ENCODE measurements around the gene CFAP126. TPM values are rescaled to one million over a fixed set of nuclear protein-coding genes. Genes with fewer than 3 reads are reported as not detected.
A peak's percentile ranks its signal among the peaks of the same experiment; 100 is the strongest.
"Not testable (repeated sequence)": the region's sequence is repeated elsewhere in the genome, so short reads cannot be mapped to it uniquely, and the experiment has no call there.

Gene CFAP126
- polyA plus RNA-seq, 3 donors: 12.7 to 18.8 (median 13.2) TPM

DNA sequence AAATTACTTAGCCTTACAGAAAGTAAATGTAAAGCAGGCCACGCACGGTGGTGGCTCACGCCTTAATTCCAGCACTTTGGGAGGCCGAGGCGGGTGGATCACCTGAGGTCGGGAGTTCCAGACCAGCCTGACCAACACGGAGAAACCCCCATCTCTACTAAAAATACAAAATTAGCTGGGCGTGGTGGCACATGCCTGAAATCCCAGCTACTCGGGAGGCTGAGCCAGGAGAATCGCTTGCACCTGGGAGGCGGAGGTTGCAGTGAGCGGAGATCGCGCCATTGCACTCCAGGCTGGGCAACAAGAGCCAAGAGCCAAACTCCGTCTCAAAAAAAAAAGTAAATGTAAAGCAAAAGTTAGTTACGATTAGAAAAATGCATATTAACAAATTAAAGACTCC, 21.5 kb upstream of the CFAP126 start:
- DNase-seq: not testable (repeated sequence)

DNA sequence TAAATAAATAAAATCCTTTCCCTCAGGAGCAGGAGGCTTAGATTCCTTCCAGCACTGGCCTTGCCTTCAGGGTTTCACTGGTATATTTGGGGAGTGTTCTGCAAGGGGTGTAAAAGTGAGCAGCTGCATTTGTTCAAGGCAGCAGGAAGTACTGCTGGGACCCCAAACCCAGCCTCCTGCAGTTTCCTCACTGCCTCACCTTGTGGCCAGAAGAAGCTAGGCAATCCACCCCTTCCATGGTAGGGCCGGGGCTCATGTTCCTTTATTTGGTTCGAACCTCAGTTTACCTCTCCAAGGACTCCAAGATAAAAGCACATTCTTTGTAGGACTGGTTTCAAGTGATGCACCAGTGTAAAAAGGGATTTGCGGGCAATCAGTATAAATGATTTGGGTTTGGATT, 21.0 kb upstream of the CFAP126 start:
- DNase-seq: no peak

DNA sequence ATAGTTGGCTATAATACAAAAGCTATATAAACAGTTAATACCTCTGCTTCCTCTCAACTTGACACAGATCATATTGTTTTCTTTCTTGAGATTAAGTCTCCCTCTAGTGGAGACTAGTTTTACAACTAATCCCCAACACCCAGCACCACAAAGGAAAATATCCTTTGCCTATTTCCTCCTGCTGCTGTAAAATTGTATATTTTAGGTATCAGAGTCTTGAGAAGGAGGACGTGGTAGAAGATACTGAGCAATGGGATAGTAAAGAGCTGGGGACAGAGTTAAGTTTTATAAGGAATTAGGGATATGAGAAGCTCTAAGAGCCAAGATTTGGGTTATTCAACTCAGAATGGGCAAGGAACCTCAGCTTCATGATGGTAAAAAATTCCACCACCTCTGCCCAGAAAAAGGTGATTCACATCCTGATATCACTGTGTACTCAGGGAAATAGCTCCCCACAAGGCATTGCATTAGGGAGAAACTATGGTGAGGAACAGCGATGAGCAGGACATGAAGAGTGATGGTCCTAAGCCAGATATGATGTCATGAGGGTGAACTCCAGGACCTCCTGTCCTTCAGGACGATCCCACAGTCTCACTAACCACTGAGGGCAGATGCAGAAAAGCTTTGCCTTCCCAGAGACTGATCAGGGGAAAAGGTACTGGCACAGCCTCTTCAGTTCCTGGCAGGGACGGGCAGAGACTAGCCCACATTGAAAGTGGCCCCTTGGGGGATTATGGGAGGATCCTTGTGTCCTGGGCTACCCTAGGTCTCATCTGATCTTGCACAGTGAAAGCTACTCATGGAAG, 14.7 kb upstream of the CFAP126 start:
- peak; percentile 63 for DNase-seq

DNA sequence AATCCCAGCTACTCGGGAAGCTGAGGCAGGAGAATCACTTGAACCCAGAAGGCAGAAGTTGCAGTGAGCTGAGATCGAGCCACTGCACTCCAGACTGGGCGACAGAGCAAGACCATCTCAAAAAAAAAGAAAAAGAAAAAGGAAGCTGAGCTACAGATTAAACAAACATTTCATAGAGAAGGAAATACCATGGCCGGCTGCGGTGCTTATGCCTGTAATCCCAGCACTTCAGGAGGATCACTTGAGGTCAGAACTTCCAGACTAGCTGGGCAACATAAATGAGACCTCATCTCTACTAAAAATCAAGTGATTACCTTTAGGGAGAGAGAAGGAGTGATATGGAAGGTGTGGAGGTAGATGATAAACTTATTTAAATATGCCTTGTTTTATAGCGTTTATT, 14.0 kb upstream of the CFAP126 start:
- DNase-seq: no peak

DNA sequence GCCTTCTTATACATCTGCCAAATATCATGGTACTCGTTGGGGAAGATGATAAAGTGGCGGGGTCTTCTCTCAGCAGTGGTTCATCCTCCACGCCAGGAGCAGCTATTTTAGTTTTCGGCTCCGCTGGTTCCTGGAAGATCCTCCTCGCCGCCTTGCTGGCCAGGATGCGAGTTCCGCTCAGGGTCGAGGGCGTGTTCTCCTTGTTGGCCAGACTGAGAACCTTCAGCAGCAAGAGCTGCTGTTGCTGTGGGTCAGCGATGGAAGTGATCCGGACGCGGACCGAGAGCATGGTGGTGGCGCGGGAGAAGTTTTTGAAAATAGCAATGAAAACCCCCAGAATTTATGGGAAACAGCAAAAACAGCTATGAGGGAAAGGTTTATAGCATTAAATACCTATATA, 11.4 kb upstream of the CFAP126 start:
- DNase-seq: no peak

DNA sequence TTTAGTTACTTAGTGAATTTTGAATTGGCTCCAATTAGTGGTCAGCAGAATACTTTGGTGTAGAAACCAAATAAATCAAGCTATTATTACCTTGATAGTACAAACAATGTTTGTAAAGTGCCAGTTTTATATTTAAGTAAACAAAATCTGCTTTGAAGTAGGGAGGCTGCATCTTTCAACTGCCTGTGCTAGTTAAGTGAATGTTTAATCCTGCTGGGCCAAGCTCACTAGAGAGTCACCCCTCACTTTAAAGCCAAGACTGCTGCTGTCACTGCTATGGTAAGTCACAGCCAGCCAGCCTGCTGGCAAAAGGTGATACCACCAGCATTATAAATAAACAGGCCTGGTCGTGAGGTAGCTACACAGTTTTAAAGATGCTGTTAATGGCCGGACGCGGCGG, 10.3 kb upstream of the CFAP126 start:
- no peak for DNase-seq

DNA sequence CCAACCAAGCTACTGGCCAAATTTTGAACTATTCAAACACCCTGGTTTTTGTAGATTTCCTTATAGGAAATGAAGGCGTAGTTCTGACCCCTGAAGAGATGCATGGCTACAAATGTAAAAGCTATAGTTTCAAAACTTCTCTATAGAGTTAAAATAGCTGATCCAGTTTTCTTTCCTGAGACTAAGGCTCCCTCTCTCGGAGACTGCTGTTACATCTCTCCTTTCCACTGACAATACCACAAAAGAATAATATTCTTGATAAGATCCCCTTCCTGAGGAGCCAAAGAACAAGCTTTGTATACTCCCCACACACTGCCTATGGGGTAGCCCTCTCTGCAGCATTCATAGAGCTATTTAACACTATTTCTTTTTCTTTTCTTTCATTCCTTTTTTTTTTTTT, 6.7 kb upstream of the CFAP126 start:
- DNase-seq: no peak

DNA sequence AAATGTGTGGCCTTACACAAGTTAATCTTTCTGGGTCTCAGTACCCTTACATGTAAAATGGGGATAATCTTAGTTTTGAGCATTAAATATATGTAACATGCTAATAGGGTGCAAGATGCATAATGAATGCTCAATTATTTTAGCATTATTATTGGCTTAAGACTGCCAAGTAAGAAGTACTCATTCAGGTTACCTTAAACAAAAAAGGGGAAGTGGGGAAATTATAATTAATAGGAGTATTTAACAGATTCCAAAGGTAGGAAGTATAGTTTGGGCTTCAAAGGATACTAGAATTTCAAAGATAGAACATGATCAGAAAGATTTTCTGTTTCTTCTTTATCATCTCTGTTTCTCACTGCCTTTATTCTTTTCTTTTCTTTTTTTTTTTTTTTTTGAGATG, 5.8 kb upstream of the CFAP126 start:
- no peak for DNase-seq

DNA sequence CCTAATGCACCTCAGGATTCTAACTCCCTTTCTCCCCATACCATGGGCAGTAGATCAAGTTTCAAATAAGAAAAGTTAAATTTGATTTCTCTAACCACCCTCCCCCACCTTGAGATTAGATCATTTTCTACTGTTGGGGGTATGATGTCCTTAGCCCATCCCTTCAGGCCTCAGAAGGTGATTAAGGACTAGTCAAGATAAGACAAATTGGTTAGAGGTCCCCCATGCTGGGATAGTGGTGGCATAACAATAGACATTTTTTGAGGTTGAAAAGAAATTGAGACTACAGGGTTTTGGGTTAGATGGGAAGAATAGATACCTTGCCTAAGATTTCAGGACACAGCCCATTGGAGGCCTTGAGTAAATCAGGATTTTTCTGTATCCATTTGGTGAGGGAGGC, 2.5 kb downstream of the CFAP126 start:
- no peak for DNase-seq

DNA sequence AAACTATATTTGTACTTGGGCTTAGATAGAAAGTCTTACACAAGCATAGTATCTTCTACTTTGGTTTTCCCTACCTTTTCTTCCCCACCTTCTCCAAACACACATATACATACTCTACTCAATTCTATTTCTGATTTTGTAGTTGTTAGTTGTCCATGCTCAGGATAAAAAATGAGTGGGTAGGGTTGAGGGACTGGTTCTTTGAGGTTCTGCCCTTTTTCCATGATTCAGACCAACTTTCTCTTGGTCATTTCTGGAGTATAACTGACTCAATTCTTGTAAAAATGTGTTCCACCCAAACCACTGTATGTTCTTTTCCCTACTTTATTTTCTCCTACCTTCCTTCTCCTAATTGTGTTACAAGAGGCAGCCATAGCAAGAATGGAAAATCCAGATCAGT, 3.3 kb downstream of the CFAP126 start:
- no peak for DNase-seq

DNA sequence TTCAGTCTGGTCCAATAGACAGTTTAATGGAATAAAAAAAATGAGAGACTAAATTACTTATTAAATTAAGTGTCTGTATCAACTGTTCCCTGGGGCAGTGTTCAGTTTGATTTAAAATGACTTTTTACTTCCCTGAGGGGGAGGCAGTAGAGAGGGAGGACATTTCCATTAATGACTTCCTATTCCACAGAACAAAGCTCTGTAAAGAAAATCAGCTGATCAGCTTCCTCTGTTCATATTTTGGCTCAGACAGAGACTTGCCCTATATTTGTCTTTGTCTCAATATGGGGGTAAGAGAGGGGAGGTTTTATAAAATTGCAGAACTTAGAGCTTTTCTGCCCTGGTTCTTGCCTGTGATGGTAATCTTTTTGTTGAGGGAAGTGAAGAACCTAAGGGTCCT, 8.4 kb downstream of the CFAP126 start:
- DNase-seq: no peak

DNA sequence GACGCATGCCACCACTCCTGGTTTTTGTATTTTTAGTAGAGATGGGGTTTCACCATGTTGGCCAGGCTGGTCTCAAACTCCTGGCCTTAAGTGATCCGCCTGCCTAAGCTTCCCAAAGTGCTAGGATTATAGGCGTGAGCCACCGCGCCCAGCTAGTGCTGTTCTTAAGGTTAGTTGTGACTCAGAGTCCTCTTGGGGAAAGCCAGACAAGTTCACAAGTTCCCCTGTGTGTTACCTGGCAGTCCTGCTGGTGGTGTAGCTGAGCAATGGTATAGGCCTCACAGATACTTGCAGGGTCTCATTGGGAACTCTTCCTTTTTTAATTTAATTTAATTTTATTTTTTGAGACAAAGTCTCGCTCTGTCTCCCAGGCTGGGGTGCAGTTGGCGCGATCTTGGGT, 10.6 kb downstream of the CFAP126 start:
- DNase-seq: no peak

DNA sequence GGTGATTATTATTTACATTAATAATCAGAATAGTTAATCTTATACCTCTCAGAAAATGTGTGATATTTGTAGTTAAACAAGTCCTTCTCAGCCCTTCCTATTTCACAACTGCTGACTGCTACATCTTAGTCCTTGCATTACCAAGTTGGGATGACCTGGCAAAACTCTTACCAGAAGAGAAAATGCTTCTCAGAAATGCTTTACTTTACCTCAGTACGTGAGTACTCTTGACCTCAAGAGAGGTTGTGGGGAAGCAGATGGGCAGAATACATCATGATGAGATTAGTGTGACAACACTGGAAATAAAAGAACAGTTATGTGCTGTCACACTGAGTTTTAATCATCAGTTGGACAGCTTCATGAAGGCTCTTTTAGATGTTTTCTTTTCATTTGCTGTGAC, 16.2 kb downstream of the CFAP126 start:
- no peak for DNase-seq

DNA sequence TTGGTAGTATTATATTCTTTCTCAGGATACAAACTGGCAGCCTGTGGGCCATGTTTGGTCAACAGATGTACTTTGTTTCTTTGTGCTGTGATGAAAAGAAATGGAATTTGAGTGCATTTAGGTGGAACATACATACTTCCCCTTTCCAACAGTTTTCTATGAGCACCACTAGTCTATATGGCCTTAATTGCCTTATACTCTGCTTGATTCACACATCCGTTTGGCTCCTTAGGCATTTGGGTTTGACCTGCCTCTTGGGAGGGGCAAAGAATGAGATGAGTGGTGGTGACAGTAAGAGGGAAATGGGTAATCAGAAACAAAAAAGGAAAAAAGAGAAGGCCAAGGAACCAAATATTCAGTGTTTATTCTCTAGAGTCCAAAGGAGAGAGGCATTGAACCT, 17.0 kb downstream of the CFAP126 start:
- DNase-seq: no peak

DNA sequence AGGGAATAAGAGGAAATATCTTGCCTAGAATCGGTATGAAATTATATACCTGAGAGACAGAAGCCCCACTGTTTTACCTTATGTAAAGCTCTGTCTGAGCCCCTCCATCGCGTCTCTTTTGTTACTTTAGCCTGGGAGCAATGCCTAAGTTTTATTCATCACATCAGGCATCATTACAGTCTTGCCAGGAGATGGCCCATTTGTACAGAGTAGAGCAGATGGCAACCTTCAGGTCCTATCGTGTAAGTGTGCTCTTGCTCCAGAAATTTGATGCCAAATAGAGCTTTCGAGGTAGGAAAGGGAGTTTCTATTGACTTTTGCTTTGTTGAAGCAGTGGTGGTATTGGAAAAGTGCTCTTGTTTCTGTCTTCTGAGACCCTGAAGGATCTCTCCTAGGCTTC, 24.9 kb downstream of the CFAP126 start:
- no peak for DNase-seq

DNA sequence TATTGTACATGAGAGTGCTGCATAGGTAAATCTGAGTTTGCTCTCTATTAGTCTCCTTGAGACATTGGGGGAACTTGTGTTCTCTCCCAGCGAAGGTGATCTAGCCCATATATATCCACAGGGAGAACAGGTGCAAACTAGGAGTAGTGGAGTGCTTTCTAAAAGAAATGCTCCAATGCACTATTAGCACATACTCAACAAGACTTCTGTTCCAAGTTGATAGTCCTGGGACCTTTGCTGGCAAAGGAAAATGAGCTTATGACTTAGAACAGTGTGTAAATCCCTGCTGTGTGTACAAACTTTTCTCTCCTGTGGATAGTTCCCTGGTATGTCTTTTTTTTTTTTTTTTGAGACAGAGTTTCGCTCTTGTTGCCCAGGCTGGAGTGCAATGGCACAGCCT, 25.5 kb downstream of the CFAP126 start:
- no peak for DNase-seq

DNA sequence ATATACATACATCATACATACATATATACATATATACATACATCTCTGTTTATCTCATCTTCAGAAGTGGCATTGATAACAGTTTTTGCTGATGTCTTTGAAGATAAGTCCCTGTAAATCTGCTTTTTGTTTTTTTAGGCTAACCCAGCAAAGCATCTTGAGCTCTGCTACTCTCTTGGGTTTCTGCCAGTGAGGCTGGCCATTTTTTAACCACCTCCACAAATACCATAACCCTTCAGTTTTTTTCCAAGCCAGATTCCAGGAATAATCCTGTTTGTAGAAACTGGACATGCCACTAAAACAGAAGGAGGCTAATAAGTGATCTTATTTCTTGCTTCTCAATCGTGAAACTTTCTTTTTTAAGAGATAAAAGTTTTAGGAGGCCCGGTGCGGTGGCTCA, 31.9 kb downstream of the CFAP126 start:
- no peak for DNase-seq

DNA sequence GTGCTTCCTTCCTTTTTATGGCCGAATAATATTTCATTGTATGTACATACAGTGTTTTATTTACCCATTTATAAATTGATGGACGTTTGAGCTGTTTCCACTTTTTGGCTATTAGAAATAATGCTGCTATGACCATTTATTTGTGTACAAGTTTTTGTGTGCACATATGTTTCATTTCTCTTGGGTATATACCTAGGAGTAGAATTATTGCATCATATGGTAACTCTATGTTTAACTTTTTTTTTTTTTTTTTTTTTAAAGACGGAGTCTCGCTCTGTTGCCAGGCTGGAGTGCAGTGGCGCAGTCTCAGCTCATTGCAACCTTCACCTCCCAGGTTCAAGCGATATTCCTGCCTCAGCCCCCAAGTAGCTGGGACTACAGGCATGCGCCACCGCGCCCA, 34.5 kb downstream of the CFAP126 start:
- no peak for DNase-seq

DNA sequence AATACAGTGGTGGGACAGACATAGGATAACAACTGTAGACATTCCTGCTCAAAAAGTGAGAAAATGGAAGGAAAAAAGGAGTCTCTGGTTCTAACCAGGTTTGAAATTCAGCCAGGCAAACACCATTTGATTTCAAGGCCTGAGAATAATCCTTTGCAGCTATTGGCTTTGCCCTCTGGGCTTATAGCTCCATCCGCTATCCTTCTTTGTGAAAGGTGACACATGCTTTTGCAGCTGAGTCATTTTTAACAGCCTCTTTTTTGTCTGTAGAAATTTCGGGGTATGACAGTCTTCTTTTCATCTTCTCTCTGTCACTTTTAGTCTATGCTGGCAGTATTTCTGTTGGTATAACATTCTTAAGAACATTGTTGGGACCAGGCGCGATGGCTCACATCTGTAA, 37.3 kb downstream of the CFAP126 start:
- DNase-seq: no peak

DNA sequence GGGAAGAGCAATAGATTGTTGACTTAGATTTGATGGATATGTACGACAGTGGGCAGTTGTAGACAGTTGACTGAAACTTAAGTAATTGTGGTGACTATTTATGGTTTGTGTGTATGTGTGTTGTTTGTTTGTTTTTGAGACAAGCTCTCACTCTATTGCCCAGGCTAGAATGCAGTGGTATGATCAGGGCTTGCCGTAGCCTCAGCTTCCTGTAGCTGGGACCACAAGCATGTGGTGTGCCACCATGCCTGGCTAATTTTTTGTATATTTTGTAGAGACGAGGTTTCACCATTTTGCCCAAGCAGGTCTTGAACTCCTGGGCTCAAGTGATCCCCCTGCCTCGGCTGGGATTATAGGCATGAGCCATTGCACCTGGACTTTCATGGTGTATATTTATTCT, 43.7 kb downstream of the CFAP126 start:
- no peak for DNase-seq

DNA sequence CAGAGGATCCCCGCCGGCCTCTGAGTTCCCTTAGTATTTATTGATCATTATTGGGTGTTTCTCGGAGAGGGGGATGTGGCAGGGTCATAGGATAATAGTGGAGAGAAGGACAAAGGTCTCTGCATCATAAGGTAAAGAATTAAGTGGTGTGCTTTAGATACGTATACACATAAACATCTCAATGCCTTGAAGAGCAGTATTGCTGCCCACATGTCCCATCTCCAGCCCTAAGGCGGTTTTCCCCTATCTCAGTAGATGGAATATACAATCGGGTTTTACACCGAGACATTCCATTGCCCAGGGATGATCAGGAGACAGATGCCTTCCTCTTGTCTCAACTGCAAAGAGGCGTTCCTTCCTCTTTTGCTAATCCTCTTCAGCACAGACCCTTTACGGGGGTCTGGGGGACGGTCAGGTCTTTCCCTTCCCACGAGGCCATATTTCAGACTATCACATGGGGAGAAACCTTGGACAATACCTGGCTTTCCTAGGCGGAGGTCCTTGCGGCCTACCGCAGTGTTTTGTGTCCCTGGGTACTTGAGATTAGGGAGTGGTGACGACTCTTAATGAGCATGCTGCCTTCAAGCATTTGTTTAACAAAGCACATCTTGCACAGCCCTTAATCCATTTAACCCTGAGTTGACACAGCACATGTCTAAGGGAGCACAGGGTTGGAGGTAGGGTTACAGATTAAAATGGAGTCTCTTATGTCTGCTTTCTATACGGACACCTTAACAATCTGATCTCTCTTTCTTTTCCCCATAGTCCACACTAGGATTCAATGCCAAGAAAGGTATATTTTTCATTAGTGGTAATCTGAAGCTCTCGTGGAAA, 51.6 kb downstream of the CFAP126 start:
- not testable (repeated sequence) for DNase-seq
